AG09309 (cell line): ENCODE results near the gene RABGAP1L.
A peak's percentile ranks its signal among the peaks of the same experiment; 100 is the strongest.

ENCODE experiments used
- DNase-seq: peaks from one replicate; pipeline ENCODE4 v3.0.0-alpha.2; 2010; ENCODE audit warnings: low read depth
- H3K4me3 ChIP-seq: 2 replicates; pipeline ENCODE4 v1.5.1; 2011; ENCODE audit warnings: mild to moderate bottlenecking, low read depth, low read length, moderate library complexity; ENCODE audit not compliant: control insufficient read depth
- CTCF ChIP-seq: IDR thresholded peaks from 2 replicates; pipeline ENCODE4 v1.5.1; 2011; ENCODE audit warnings: mild to moderate bottlenecking, low read depth, low read length, inconsistent platforms; ENCODE audit not compliant: insufficient read depth, control insufficient read depth; ENCODE audit errors: missing control alignments

Gene RABGAP1L

GRCh38 chr1:174960362-174960761, 801.0 kb downstream of the RABGAP1L start:
- TF ChIP-seq CTCF: no peak
- no peak for DNase-seq
- H3K4me3 ChIP-seq: no peak overlapping the region

GRCh38 chr1:174963529-174964125, 804.3 kb downstream of the RABGAP1L start:
- TF ChIP-seq CTCF: no peak
- DNase-seq: no peak

GRCh38 chr1:174964261-174964971, 805.1 kb downstream of the RABGAP1L start:
- DNase-seq: no peak
- TF ChIP-seq CTCF: no peak
- no peak overlapping the region for H3K4me3 ChIP-seq

More at GRCh38 chr1:174963529-174964125, 804.3 kb downstream of the RABGAP1L start:
- H3K4me3 ChIP-seq: no peak overlapping the region

GRCh38 chr1:174964972-174965361, 805.6 kb downstream of the RABGAP1L start:
- DNase-seq: peak; percentile 8
- no peak for TF ChIP-seq CTCF
- H3K4me3 ChIP-seq: no peak overlapping the region

GRCh38 chr1:174965362-174966007, 806.2 kb downstream of the RABGAP1L start:
- TF ChIP-seq CTCF: no peak
- DNase-seq: no peak
- no peak overlapping the region for H3K4me3 ChIP-seq

GRCh38 chr1:174966008-174966572, 806.8 kb downstream of the RABGAP1L start:
- TF ChIP-seq CTCF: no peak
- no peak overlapping the region for H3K4me3 ChIP-seq
- DNase-seq: no peak
